Stomach smooth muscle (tissue), 2 donors: ENCODE data around the gene USP9X.

Experiments
- H3K27ac ChIP-seq: one replicate; pipeline ENCODE4 v1.7.0; 2013; ENCODE audit warnings: mild to moderate bottlenecking, low read length, inconsistent platforms
- H3K27me3 ChIP-seq, 2 donors: one replicate each; pipeline ENCODE4 v1.7.0; 2013; ENCODE audit warnings: low read length in 2 of 2; ENCODE audit not compliant: insufficient read depth in 2 of 2, control insufficient read depth in 1 of 2
- H3K36me3 ChIP-seq, 2 donors: one replicate each; pipeline ENCODE4 v1.7.0; 2013; ENCODE audit warnings: low read length in 2 of 2; ENCODE audit not compliant: control insufficient read depth in 2 of 2, insufficient read depth in 2 of 2
- H3K4me1 ChIP-seq: one replicate; pipeline ENCODE4 v1.7.0; 2013; ENCODE audit warnings: low read length; ENCODE audit not compliant: control insufficient read depth, insufficient read depth
- H3K4me3 ChIP-seq, 2 donors: one replicate each; pipeline ENCODE4 v1.7.0; 2013; ENCODE audit warnings: low read length in 2 of 2
- H3K9ac ChIP-seq, 2 donors: one replicate each; pipeline ENCODE4 v1.7.0; 2013; ENCODE audit warnings: low read length in 2 of 2, mild to moderate bottlenecking in 1 of 2
- H3K9me3 ChIP-seq, 2 donors: one replicate each; pipeline ENCODE4 v1.7.0; 2013; ENCODE audit warnings: low read length in 2 of 2; ENCODE audit not compliant: control insufficient read depth in 2 of 2
- donor health status: healthy.
- donor health status: Pancreatic carcinoma.

Gene USP9X

DNA sequence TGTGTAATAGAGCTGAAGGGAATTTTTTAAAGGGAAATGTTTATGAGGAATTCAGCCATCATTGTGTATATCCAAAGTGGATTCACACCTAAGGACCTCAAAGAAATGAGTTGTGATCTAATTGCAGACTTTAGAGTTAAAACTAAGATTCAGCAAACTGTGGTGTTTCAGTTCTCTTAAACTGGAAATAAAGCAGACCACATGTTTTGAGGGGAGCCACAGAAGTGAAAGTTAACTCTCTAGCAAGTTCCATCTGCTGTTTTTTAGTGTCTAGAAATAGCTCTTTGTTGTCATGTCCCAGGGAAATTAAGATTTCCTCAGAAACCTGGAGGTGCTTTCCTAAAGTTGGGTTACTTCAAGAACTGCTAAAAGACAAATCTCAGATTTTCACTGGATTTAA, 151.4 kb downstream of the USP9X start:
- H3K4me1 ChIP-seq = peaks cover 2% of the 10 kb centered on the region
- H3K9ac ChIP-seq = no peak overlapping the region
- H3K9me3 ChIP-seq = no peaks in the 10 kb centered on the region
- no peaks in the 10 kb centered on the region for H3K27me3 ChIP-seq
- no peak overlapping the region for H3K27ac ChIP-seq
- no peak overlapping the region for H3K4me3 ChIP-seq
- peaks cover 4% of the 10 kb centered on the region in 2 donors for H3K36me3 ChIP-seq

DNA sequence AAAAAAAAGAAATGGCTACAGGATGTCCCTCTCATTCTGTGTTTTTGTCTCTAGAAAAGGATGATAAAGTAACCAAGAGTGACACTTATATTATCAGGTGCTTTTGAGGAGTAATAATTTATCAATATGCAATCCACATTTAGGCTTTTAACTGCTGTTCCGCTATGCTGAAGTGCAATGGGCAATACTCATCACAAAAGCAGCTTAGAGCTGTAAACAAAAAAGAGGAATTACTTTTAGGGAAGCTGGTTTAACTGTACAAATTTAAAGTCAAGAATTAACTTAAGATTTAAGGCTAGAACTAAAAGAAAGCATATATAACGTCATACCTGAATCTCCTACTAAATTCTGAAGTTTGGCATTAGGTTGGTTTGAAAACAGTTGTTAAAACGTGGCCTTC, 155.3 kb downstream of the USP9X start:
- H3K4me1 ChIP-seq = peaks cover 2% of the 10 kb centered on the region
- no peak overlapping the region for H3K4me3 ChIP-seq
- H3K27ac ChIP-seq = no peak overlapping the region
- no peak overlapping the region for H3K9ac ChIP-seq
- peaks cover 0 to 5% of the 10 kb centered on the region in 2 donors for H3K27me3 ChIP-seq
- H3K9me3 ChIP-seq = no peaks in the 10 kb centered on the region
- no peaks in the 10 kb centered on the region for H3K36me3 ChIP-seq

DNA sequence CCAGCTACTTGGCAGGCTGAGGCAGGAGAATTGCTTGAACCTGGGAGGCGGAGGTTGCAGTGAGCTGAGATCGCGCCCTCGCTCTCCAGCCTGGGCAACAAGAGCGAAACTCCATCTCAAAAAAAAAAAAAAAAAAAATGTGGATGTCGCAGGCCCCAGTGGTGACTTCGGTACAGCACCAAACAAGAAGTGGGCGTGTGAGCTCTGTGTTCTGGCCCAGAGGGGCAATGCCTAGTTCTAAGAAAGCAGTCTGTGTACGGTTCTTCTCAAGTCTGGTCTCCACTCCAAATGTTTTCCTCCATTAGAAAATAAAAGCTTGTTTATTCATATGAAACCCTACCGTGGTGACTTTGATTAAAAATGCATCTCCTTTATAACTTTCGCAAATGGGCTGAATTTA, 156.7 kb downstream of the USP9X start:
- no peak overlapping the region for H3K4me3 ChIP-seq
- H3K27ac ChIP-seq = no peak overlapping the region
- H3K27me3 ChIP-seq = peaks cover 0 to 5% of the 10 kb centered on the region in 2 donors
- no peaks in the 10 kb centered on the region for H3K36me3 ChIP-seq
- peaks cover 2% of the 10 kb centered on the region for H3K4me1 ChIP-seq
- no peak overlapping the region for H3K9ac ChIP-seq
- no peaks in the 10 kb centered on the region for H3K9me3 ChIP-seq

DNA sequence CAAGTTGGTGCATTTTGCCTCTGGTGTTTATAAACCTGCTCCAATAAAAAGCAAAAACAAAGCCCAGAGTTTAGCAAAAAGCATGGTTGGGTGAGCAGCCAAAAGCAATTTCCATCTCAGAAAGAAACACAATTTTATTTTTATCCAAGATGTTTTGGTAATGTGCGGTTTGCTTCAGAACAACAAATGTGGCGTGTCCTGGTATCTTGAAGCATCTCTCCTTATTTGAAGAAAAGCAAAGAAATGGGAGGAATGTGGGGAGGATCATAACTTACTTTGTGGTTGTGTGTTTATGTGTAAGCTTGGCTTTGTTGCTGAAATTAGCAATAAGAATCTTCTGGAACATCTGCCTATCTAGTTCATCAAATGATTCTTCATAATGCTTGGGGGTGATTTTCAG, 160.4 kb downstream of the USP9X start:
- Histone ChIP-seq H3K27ac (no peak overlapping the region), H3K4me3 (no peak overlapping the region), H3K4me1 (peaks cover 2% of the 10 kb centered on the region), H3K9ac (no peak overlapping the region), H3K9me3 (no peaks in the 10 kb centered on the region), H3K36me3 (no peaks in the 10 kb centered on the region), H3K27me3 (peaks cover 0 to 10% of the 10 kb centered on the region in 2 donors)

DNA sequence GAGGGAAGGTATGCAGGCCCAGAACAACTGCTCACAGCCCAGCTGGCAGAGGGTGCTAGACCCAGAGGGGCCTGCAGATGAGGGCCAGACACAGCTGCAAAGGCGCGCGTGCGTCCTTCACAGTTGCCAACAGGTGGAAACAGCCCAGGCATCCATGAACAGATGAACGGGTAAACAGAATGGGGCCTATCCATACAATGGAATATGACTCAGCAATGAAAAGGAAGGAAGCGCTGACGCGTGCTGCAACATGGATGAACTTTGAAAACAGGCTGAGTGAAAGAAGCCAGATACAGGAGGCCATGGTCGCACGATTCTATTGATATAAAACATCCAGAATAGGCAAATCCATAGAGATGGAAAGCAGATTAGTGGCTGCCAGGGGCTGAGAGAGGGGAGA, 165.6 kb downstream of the USP9X start:
- H3K9ac ChIP-seq = no peak overlapping the region
- H3K4me1 ChIP-seq = peaks cover 5% of the 10 kb centered on the region
- H3K4me3 ChIP-seq = no peak overlapping the region
- peaks cover 0 to 16% of the 10 kb centered on the region in 2 donors for H3K27me3 ChIP-seq
- H3K36me3 ChIP-seq = no peaks in the 10 kb centered on the region
- no peaks in the 10 kb centered on the region for H3K9me3 ChIP-seq
- H3K27ac ChIP-seq = no peak overlapping the region

DNA sequence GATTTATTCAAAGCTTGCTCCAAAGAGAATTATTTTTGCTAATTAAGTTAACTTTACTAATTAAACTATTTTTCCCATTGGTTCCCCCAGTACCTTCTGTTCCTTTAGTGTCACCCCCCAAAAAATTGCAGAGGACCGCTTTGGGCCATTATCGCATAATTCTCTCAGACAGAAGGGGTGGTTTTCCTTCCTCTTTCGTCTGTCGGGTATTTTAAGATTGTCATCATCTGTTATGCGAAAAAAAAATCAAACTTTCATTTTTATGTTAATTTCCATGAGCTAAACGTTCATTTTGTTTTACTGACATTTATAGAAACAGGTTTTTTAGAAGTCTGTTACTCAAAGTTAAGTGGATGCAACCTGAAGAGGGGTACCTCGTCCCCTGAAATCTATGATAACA, 172.6 kb downstream of the USP9X start:
- H3K9me3 ChIP-seq = no peaks in the 10 kb centered on the region
- no peak overlapping the region for H3K27ac ChIP-seq
- H3K4me1 ChIP-seq = peaks cover 5% of the 10 kb centered on the region
- no peak overlapping the region for H3K9ac ChIP-seq
- H3K27me3 ChIP-seq = peaks cover 0 to 10% of the 10 kb centered on the region in 2 donors
- no peaks in the 10 kb centered on the region for H3K36me3 ChIP-seq
- H3K4me3 ChIP-seq = no peak overlapping the region

DNA sequence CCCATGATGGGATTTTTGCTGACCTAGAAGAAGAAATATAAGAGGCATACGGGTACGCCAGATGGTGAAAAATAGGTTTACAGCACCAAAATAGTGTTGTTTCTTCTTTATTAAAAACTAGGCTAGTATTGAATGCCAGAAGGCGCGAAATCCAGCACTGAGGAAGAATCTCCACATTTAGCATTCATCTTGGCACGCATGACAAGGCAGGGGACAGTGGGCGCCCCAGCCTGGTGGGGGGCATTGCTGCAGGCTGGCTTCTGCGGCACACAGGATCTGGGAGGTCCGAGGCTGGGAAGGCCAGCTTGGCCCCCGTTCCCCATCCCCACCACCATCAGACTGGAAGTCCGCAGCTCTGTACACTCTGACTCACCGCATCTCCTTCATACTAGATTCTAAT, 173.0 kb downstream of the USP9X start:
- Histone ChIP-seq H3K4me3 (no peak overlapping the region), H3K27me3 (peaks cover 0 to 6% of the 10 kb centered on the region in 2 donors), H3K27ac (no peak overlapping the region), H3K9ac (no peak overlapping the region), H3K9me3 (no peaks in the 10 kb centered on the region), H3K36me3 (no peaks in the 10 kb centered on the region), H3K4me1 (peaks cover 2% of the 10 kb centered on the region)

DNA sequence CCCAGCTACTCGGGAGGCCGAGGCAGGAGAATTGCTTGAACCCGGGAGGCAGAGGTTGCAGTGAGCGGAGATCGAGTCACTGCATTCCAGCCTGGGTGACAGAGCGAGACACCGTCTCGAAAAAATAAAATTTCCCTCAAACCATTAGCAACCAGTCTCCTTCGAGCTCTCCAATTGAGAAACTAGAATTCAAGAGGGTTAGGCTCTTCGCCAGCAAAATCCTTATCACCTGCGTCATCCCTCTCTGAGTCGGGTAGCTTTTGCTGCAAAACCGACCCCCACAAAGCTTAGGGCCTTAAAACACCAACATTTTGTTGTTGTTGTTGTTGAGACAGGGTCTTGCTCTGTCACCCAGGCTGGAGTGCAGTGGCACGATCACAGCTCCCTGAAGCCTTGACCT, 173.6 kb downstream of the USP9X start:
- Histone ChIP-seq H3K9ac (no peak overlapping the region), H3K4me3 (no peak overlapping the region), H3K27ac (no peak overlapping the region), H3K9me3 (no peaks in the 10 kb centered on the region), H3K27me3 (peaks cover 0 to 5% of the 10 kb centered on the region in 2 donors), H3K36me3 (no peaks in the 10 kb centered on the region), H3K4me1 (no peaks in the 10 kb centered on the region)

DNA sequence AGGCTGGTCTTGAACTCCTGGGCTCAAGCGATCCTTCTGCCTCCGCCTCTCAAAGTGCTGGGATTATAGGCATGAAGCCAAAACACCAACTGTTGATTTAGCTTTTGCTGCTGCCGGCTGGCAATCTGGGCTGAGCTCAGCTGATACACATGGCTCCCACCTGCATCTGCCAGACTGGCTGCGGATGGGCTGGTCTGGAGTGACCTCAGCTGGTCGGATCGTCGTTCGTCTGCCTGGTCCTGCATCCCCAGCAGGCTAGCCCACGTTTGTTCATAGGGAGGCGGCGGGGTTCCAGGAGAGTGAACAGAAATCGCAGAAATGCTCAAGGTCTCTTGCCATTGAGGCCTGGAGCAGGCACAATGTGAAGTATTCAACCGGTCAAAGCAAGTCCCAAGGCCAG, 174.3 kb downstream of the USP9X start:
- no peak overlapping the region for H3K4me3 ChIP-seq
- H3K27ac ChIP-seq = no peak overlapping the region

DNA sequence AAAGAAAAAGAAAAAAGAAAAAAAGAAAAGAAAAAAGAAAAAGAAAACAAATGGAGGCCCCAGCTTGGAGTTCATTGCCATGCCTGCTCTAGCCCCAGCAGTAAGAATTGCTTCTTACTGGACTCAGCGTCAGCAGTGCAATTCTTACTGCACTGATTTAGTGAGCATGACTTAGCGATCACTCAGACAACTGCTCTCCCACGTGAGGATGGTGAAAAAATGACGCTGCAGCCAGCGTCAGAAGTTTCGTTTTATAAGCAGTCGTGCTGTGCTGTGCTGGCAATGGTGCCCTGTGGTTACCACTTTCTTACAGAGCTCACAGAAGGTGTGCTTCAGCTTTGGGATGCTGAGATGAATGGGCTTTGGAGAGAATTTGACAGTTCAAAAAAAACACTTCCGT, 180.4 kb downstream of the USP9X start:
- Histone ChIP-seq H3K9ac (no peak overlapping the region), H3K4me1 (no peaks in the 10 kb centered on the region)

More for the DNA sequence above, 174.3 kb downstream of the USP9X start:
- Histone ChIP-seq H3K36me3 (no peaks in the 10 kb centered on the region), H3K4me1 (no peaks in the 10 kb centered on the region), H3K9ac (no peak overlapping the region), H3K9me3 (no peaks in the 10 kb centered on the region), H3K27me3 (peaks cover 0 to 5% of the 10 kb centered on the region in 2 donors)

DNA sequence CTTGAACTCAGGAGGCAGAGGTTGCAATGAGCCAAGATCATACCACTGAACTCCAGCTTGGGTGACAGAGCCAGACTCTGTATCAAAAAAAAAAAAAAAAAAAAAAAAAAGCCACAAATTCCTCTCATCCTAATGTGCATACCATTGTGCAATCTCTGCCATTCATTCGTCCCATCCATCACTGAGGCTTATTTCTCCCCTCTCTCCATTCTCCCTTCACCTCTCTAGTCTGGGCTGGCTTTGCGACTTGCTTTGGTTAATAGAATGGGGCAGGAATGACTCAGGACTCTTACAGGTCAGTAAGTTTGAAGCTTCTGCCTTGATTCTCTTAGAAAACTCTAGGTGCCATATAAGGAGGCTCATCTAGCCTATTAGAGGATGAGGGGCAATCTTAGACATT, 188.4 kb downstream of the USP9X start:
- Histone ChIP-seq H3K9ac (no peak overlapping the region), H3K27ac (no peak overlapping the region), H3K36me3 (no peaks in the 10 kb centered on the region), H3K4me3 (no peak overlapping the region), H3K4me1 (peaks cover 16% of the 10 kb centered on the region), H3K9me3 (no peaks in the 10 kb centered on the region), H3K27me3 (peaks cover 0 to 12% of the 10 kb centered on the region in 2 donors)

More for the DNA sequence above, 180.4 kb downstream of the USP9X start:
- Histone ChIP-seq H3K27ac (no peak overlapping the region), H3K4me3 (peak overlapping the region; percentile 19 to 57), H3K36me3 (no peaks in the 10 kb centered on the region), H3K9me3 (no peaks in the 10 kb centered on the region), H3K27me3 (peaks cover 0 to 6% of the 10 kb centered on the region in 2 donors)
